Tibial nerve (tissue), 4 donors: ENCODE data around the gene PLCB1. TPM values are rescaled to one million over a fixed set of nuclear protein-coding genes. Genes with fewer than 3 reads are reported as not detected.

Experiments
- DNase-seq, 2 donors: peaks; one replicate each; pipeline ENCODE4 v3.0.0-alpha.2; 2019; ENCODE audit warnings: low spot score in 2 of 2
- H3K27ac ChIP-seq, 4 donors: fragments of 200-600 bp; sonication (generic) in 3 of 4; one replicate each; pipeline ENCODE4 v1.5.1; 2017 to 2019; ENCODE audit warnings: mild to moderate bottlenecking in 1 of 4
- H3K27me3 ChIP-seq, 2 donors: fragments of 200-600 bp; sonication (generic) in 1 of 2; one replicate each; pipeline versions ENCODE4 v1.5.1 to v1.6.0; 2017 to 2019
- H3K36me3 ChIP-seq, 3 donors: fragments of 200-600 bp; sonication (generic); one replicate each; pipeline ENCODE4 v1.5.1; 2018 to 2019
- H3K4me1 ChIP-seq, 4 donors: fragments of 200-600 bp; sonication (generic) in 3 of 4; one replicate each; pipeline ENCODE4 v1.5.1; 2017 to 2019
- H3K4me3 ChIP-seq, 4 donors: fragments of 200-600 bp; sonication (generic) in 3 of 4; one replicate each; pipeline ENCODE4 v1.5.1; 2017 to 2019; ENCODE audit warnings: mild to moderate bottlenecking in 1 of 4, moderate library complexity in 1 of 4
- H3K9me3 ChIP-seq, 4 donors: fragments of 200-600 bp; sonication (generic) in 3 of 4; one replicate each; pipeline ENCODE4 v1.5.1; 2017 to 2019
- EP300 ChIP-seq, 2 donors: sonication (generic); formaldehyde crosslinking; IDR thresholded peaks; one replicate each; pipeline ENCODE4 v1.6.1; 2017; ENCODE audit warnings: antibody characterized with exemption in 2 of 2, mild to moderate bottlenecking in 1 of 2
- POLR2A ChIP-seq, 2 donors: fragments of 450-650 bp; IDR thresholded peaks; one replicate each; pipeline ENCODE4 v1.6.1; 2017; ENCODE audit warnings: antibody characterized with exemption in 2 of 2, mild to moderate bottlenecking in 2 of 2, moderate library complexity in 2 of 2
- WGBS, 2 donors: methylation state at CpG; one replicate each; pipeline ENCODE4 v1.1.5; 2018; 5-methylcytosine and 5-hydroxymethylcytosine counted together
- total RNA-seq, 4 donors: library from RNA; depleted of rRNA; stranded (reverse); fragments of >200 nt; gene quantifications; one replicate each; pipeline ENCODE4 v1.1.0, GENCODE V29; 2016
- TF ChIP-seq, protein P1 (sequence below), 5 experiments: fragments of 200-600 bp in 3 of 5; fragments of 450-650 bp in 2 of 5; sonication (generic) in 3 of 5; IDR thresholded peaks; one replicate each; pipeline ENCODE4 v1.5.1; 2016 to 2019; ENCODE audit warnings: antibody characterized with exemption in 5 of 5, mild to moderate bottlenecking in 3 of 5, moderate library complexity in 2 of 5

The PLCB1 gene
- total RNA-seq, 4 donors from 2014 or later: 34.7 to 52.8 (median 39.2) TPM

DNA sequence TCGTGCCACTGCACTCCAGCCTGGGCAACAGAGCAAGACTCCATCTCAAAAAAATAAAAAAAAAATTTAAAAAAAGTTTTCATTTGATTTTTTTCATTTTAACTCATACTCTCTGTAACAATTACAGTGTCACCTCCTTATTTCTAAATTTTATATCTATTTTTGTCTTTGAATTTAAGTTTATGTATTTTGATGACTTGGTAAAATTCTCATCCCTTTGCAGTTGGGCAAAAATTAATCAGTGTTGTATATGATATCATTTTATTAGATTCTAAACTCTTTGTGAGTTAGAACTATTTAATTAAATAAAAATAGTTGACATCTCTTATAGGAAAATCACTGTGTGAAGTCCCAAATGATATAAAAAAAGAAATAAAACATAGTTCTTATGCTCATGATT lies 270.7 kb downstream of the PLCB1 start:
- no peak overlapping the region for H3K4me3 ChIP-seq
- H3K27ac ChIP-seq: no peak overlapping the region
- TF ChIP-seq EP300 (IDR thresholded peaks at IDR 0.05): no peak
- TF ChIP-seq POLR2A (IDR thresholded peaks at IDR 0.05): no peak
- WGBS, 2 donors: 93 to 97% methylated on average over 1 of the region's 1 CpG
- no peaks in the 10 kb centered on the region for H3K27me3 ChIP-seq
- no peak for DNase-seq
- H3K9me3 ChIP-seq: no peaks in the 10 kb centered on the region
- H3K4me1 ChIP-seq: peaks cover 0 to 7% (median 3%) of the 10 kb centered on the region in 4 donors
- no peaks in the 10 kb centered on the region for H3K36me3 ChIP-seq

DNA sequence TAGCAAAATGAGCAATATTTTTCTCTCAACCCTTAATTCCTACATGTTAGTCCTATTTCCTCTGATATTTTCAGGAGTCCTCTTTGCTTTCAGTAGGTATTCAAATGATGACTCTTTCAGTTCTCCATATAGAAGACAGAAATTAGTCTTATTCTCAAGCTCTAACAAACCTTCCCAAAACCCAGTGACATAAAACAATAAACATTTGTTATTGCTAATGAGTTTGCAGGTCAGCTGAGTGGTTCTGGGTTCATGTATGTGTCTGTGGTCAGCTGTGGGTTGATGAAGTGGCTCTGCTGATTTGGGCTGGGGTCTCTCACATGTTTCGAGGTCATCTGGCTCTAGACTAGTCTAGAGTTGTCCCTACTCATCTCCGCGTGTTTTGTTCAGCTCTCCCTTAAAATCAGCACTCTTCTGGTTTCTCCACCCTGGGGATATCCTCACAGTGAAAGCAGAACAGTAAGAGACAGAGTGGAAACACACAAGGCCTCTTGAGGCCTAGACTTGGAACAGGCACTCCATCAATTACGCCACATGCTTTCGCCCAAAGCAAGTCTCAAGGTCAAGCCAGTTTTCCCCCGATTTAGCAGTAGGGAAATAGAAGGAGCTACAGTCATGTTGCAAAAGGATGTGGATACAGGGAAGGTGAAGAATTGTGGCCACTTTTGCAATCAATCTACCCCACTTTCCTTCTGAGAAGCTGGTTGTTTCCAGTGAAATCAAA lies 273.0 kb downstream of the PLCB1 start:
- Histone ChIP-seq H3K9me3 (no peaks in the 10 kb centered on the region), H3K4me3 (no peak overlapping the region), H3K27me3 (no peaks in the 10 kb centered on the region), H3K27ac (no peak overlapping the region), H3K36me3 (no peaks in the 10 kb centered on the region), H3K4me1 (peaks cover 0 to 5% (median 2%) of the 10 kb centered on the region in 4 donors)
- DNase-seq: peak in 1 of 2 donors; percentile 11
- 72 to 78% methylated on average over 6 of the region's 6 CpGs for WGBS, 2 donors
- no peak for TF ChIP-seq POLR2A (IDR thresholded peaks at IDR 0.05)
- TF ChIP-seq EP300 (IDR thresholded peaks at IDR 0.05): no peak
- TF ChIP-seq, protein P1, sequence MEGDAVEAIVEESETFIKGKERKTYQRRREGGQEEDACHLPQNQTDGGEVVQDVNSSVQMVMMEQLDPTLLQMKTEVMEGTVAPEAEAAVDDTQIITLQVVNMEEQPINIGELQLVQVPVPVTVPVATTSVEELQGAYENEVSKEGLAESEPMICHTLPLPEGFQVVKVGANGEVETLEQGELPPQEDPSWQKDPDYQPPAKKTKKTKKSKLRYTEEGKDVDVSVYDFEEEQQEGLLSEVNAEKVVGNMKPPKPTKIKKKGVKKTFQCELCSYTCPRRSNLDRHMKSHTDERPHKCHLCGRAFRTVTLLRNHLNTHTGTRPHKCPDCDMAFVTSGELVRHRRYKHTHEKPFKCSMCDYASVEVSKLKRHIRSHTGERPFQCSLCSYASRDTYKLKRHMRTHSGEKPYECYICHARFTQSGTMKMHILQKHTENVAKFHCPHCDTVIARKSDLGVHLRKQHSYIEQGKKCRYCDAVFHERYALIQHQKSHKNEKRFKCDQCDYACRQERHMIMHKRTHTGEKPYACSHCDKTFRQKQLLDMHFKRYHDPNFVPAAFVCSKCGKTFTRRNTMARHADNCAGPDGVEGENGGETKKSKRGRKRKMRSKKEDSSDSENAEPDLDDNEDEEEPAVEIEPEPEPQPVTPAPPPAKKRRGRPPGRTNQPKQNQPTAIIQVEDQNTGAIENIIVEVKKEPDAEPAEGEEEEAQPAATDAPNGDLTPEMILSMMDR (IDR thresholded peaks at IDR 0.05): no peak

DNA sequence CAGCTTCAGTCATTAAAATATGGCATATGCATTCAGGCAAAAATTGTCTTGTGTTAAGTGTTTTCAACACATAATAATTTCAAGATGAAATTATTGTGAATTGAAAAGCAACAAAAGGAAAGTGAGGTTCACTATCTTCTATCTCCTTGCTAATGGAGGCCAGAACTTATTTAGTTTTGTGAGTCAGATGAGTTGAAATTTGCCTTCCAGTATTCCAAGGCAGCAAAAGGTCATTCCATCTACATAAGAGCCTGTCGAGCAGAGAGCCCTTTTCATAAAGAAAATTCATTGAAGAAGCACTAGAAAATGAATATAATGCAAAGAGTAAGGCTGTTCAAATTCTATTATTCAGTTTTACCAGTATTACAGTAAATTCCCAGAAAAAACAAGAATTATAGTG lies 274.3 kb downstream of the PLCB1 start:
- H3K4me3 ChIP-seq: no peak overlapping the region
- no peaks in the 10 kb centered on the region for H3K9me3 ChIP-seq
- no peaks in the 10 kb centered on the region for H3K4me1 ChIP-seq
- no peak overlapping the region for H3K27ac ChIP-seq
- H3K36me3 ChIP-seq: no peaks in the 10 kb centered on the region
- no peak for DNase-seq
- H3K27me3 ChIP-seq: no peaks in the 10 kb centered on the region
- TF ChIP-seq EP300 (IDR thresholded peaks at IDR 0.05) (no peak), POLR2A (IDR thresholded peaks at IDR 0.05) (no peak)
- TF ChIP-seq, protein P1 (IDR thresholded peaks at IDR 0.05): no peak
- WGBS, 2 donors: 67 to 70% methylated on average over 1 of the region's 1 CpG

DNA sequence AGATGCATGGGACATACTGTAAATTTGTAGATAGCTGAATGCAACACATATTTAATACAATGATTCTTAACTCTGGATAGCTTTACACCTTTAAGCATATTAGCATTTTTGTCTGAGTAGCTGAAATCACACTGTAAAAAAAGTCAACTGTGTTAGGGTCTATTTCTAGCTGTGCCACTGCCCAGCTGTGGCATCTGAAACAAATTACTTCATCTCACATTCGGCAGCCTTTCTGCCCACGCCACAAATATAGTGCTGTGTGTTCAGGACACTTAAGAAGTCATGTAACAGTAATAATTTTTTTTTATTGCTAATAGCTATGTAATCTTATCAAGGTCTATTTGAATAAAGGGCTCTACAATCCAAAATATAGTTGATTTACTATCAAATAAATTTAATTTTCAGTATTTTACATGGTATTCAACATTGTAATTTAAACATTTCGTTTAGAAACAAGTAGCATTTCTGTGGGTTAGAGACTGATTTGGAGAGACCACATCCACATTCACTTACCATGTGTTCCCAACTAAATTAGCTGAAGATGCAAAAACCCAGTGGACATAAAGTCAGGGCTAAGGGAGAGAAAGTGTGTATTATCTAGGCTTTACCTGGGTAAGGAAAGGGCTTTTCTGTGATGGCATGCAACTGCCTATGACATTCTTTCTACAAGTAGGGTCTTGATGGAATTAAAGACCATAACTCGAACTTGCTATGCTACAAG lies 276.7 kb downstream of the PLCB1 start:
- H3K27ac ChIP-seq: no peak overlapping the region
- TF ChIP-seq EP300 (IDR thresholded peaks at IDR 0.05) (no peak), POLR2A (IDR thresholded peaks at IDR 0.05) (no peak)
- TF ChIP-seq, protein P1 (IDR thresholded peaks at IDR 0.05): no peak
- WGBS, 2 donors: 76% methylated on average over 4 of the region's 4 CpGs
- H3K9me3 ChIP-seq: no peaks in the 10 kb centered on the region
- no peak for DNase-seq
- H3K36me3 ChIP-seq: no peaks in the 10 kb centered on the region
- no peaks in the 10 kb centered on the region for H3K4me1 ChIP-seq
- H3K4me3 ChIP-seq: no peak overlapping the region
- no peaks in the 10 kb centered on the region for H3K27me3 ChIP-seq

DNA sequence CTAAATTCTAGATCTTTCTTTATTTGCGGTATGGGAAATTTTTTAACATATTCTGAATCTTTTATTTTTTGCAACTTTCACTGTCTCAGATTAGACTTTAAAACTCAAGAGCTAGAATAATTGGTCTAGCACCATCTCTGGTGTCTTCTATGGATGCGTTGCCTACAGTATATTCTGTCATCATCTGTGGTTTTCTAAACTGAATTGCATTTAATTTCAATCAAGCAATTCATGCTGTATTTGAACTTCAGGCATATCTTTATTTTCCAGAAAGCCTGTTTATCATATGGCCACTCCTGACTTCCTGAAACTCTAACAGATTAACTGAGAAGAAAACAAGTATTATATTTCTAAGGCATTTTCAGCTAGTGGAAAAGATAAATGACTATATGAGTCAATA lies 281.6 kb downstream of the PLCB1 start:
- DNase-seq: no peak
- 97 to 98% methylated on average over 2 of the region's 2 CpGs for WGBS, 2 donors
- H3K9me3 ChIP-seq: no peaks in the 10 kb centered on the region
- H3K4me3 ChIP-seq: no peak overlapping the region
- peaks cover 0 to 19% (median 0%) of the 10 kb centered on the region in 4 donors for H3K4me1 ChIP-seq
- H3K27me3 ChIP-seq: no peaks in the 10 kb centered on the region
- H3K36me3 ChIP-seq: no peaks in the 10 kb centered on the region
- no peak overlapping the region for H3K27ac ChIP-seq
- TF ChIP-seq EP300 (IDR thresholded peaks at IDR 0.05) (no peak), POLR2A (IDR thresholded peaks at IDR 0.05) (no peak)
- TF ChIP-seq, protein P1 (IDR thresholded peaks at IDR 0.05): no peak
